ENCODE results near the gene CCDC74B.
"Not testable (repeated sequence)": the region's sequence is repeated elsewhere in the genome, so short reads cannot be mapped to it uniquely, and the experiment has no call there.

- not testable (repeated sequence) for TF ChIP-seq CTCF (conservative IDR thresholded peaks at IDR 0.05); EZH2 (IDR thresholded peaks at IDR 0.05; ENCODE audit: low read depth)
Measured at GRCh38 chr2:130192451-130192850, 47.5 kb upstream of the CCDC74B start.

Data from PC-9 (cell line).